Activated naive CD4-positive, alpha-beta T cell treated with anti-CD3 and anti-CD28 coated beads, Interleukin-2, amount 10 ng/mL, durations not matched to agents 7 days and 5 days (primary cell): Measurements from ENCODE around the gene CEP57L1.
A peak's percentile ranks its signal among the peaks of the same experiment; 100 is the strongest.
"Not testable (repeated sequence)": the region's sequence is repeated elsewhere in the genome, so short reads cannot be mapped to it uniquely, and the experiment has no call there.

Source experiments
- CTCF ChIA-PET: fragments of 350-600 bp; sonication (Branson Sonifier 250); formaldehyde crosslinking; loops from one replicate; lab custom pipeline; 2021; ENCODE audit warnings: antibody characterized with exemption; lab: Charles Lee
- DNase-seq: peaks from one replicate; pipeline ENCODE4 v3.0.0-alpha.2; 2020
- H3K27ac Mint-ChIP-seq: one replicate; pipeline ENCODE4 v1.8.0; 2021; ENCODE audit warnings: mild to moderate bottlenecking, moderate library complexity, mixed read lengths
- H3K27me3 Mint-ChIP-seq: one replicate; pipeline ENCODE4 v1.8.0; 2021; ENCODE audit warnings: mild to moderate bottlenecking, mixed read lengths
- H3K36me3 Mint-ChIP-seq: one replicate; pipeline ENCODE4 v1.8.0; 2021; ENCODE audit warnings: mixed read lengths
- H3K4me1 Mint-ChIP-seq: one replicate; pipeline ENCODE4 v1.8.0; 2021; ENCODE audit warnings: mixed read lengths
- H3K4me3 Mint-ChIP-seq: one replicate; pipeline ENCODE4 v1.8.0; 2021; ENCODE audit warnings: mild to moderate bottlenecking, moderate library complexity, mixed read lengths
- H3K9me3 Mint-ChIP-seq: one replicate; pipeline ENCODE4 v1.8.0; 2021; ENCODE audit warnings: mixed read lengths

The CEP57L1 gene

GRCh38 chr6:109083657-109084056 is 11.7 kb upstream of the CEP57L1 start:
- no peaks in the 10 kb centered on the region for H3K9me3 Mint-ChIP-seq
- no peak for DNase-seq
- H3K4me3 Mint-ChIP-seq: no peak overlapping the region
- CTCF ChIA-PET: no interaction called here
- H3K36me3 Mint-ChIP-seq: no peaks in the 10 kb centered on the region
- H3K4me1 Mint-ChIP-seq: no peaks in the 10 kb centered on the region
- H3K27ac Mint-ChIP-seq: no peak overlapping the region
- no peaks in the 10 kb centered on the region for H3K27me3 Mint-ChIP-seq

GRCh38 chr6:109084146-109084545 is 11.2 kb upstream of the CEP57L1 start:
- H3K27me3 Mint-ChIP-seq, H3K4me1 Mint-ChIP-seq, H3K9me3 Mint-ChIP-seq, H3K27ac Mint-ChIP-seq, CTCF ChIA-PET, DNase-seq, H3K36me3 Mint-ChIP-seq, H3K4me3 Mint-ChIP-seq: not testable (repeated sequence)

GRCh38 chr6:109087661-109088264 is 7.5 kb upstream of the CEP57L1 start:
- Mint-ChIP-seq H3K4me3 (no peak overlapping the region), H3K27ac (no peak overlapping the region), H3K9me3 (no peaks in the 10 kb centered on the region), H3K27me3 (no peaks in the 10 kb centered on the region), H3K36me3 (no peaks in the 10 kb centered on the region), H3K4me1 (peaks cover 18% of the 10 kb centered on the region)
- CTCF ChIA-PET: no interaction called here
- no peak for DNase-seq

GRCh38 chr6:109088995-109089394 is 6.3 kb upstream of the CEP57L1 start:
- no peaks in the 10 kb centered on the region for H3K9me3 Mint-ChIP-seq
- no peak overlapping the region for H3K4me3 Mint-ChIP-seq
- H3K27ac Mint-ChIP-seq: no peak overlapping the region
- no peak for DNase-seq
- no peaks in the 10 kb centered on the region for H3K36me3 Mint-ChIP-seq
- H3K27me3 Mint-ChIP-seq: no peaks in the 10 kb centered on the region
- H3K4me1 Mint-ChIP-seq: peaks cover 28% of the 10 kb centered on the region
- CTCF ChIA-PET: interaction anchor here (0.7 kb wide), 1 partner anchor 14 kb away, joined by 3 read pairs; no protein-coding TSS in a partner anchor

GRCh38 chr6:109091314-109092024 is 3.8 kb upstream of the CEP57L1 start:
- CTCF ChIA-PET: interaction anchor here (0.7 to 1.4 kb wide), 2 partner anchors 61 to 549 kb away, joined by 3 to 4 read pairs; no protein-coding TSS in a partner anchor
- peaks cover 38% of the 10 kb centered on the region for H3K4me1 Mint-ChIP-seq
- peaks cover 5% of the 10 kb centered on the region for H3K27me3 Mint-ChIP-seq
- no peak for DNase-seq
- peaks cover 3% of the 10 kb centered on the region for H3K36me3 Mint-ChIP-seq
- H3K4me3 Mint-ChIP-seq: peak overlapping the region; percentile 24
- no peaks in the 10 kb centered on the region for H3K9me3 Mint-ChIP-seq
- H3K27ac Mint-ChIP-seq: no peak overlapping the region

GRCh38 chr6:109092074-109092473 is 3.2 kb upstream of the CEP57L1 start:
- H3K4me1 Mint-ChIP-seq: peaks cover 43% of the 10 kb centered on the region
- H3K27me3 Mint-ChIP-seq: peaks cover 5% of the 10 kb centered on the region
- DNase-seq: no peak
- H3K36me3 Mint-ChIP-seq: peaks cover 4% of the 10 kb centered on the region
- no peak overlapping the region for H3K27ac Mint-ChIP-seq
- no peaks in the 10 kb centered on the region for H3K9me3 Mint-ChIP-seq
- peak overlapping the region; percentile 24 for H3K4me3 Mint-ChIP-seq
- CTCF ChIA-PET: interaction anchor here (0.7 to 1.4 kb wide), 2 partner anchors 62 to 550 kb away, joined by 3 to 4 read pairs; no protein-coding TSS in a partner anchor

DNA sequence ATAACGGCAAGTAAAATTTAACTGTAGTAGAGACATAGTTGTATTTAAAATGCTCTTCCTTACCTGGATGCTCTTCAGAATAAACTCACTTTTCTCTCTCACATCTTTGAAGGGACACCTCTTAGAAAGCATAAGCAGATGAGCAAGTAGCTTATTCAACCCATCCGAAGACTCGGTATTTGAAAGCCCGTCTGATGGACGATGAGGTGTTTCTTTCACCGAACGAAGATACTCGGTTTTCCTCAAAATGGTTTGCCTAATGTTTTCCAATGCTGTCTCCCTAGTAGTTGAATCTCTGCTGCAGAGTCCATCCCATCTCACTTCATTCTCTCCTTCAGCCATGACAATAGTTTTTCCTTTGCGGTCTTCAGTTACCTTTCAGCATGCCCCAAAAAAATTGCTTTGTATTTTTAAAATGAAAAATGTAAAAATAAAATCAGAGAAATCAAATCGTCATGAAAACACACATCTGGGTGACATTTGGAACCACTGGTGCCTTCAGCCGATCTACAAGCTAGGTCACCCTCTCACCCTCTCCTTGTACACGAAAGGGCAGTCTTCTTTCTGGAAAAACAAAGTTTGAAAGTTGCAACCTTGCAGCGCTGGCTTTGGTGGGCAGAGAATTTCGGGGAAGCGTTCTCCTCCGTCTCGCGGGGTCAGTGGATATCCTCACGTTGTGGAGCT is 1.4 kb upstream of the CEP57L1 start:
- peaks cover 11% of the 10 kb centered on the region for H3K36me3 Mint-ChIP-seq
- peak overlapping the region; percentile 93 for H3K27ac Mint-ChIP-seq
- H3K4me3 Mint-ChIP-seq: peak overlapping the region; percentile 92
- CTCF ChIA-PET: interaction anchor here (1.0 to 1.5 kb wide), 4 partner anchors 20 to 552 kb away, joined by 3 to 6 read pairs (median 5); partner anchors contain the start of gene CD164
- no peaks in the 10 kb centered on the region for H3K9me3 Mint-ChIP-seq
- peaks cover 52% of the 10 kb centered on the region for H3K4me1 Mint-ChIP-seq
- no peak for DNase-seq
- H3K27me3 Mint-ChIP-seq: peaks cover 5% of the 10 kb centered on the region

DNA sequence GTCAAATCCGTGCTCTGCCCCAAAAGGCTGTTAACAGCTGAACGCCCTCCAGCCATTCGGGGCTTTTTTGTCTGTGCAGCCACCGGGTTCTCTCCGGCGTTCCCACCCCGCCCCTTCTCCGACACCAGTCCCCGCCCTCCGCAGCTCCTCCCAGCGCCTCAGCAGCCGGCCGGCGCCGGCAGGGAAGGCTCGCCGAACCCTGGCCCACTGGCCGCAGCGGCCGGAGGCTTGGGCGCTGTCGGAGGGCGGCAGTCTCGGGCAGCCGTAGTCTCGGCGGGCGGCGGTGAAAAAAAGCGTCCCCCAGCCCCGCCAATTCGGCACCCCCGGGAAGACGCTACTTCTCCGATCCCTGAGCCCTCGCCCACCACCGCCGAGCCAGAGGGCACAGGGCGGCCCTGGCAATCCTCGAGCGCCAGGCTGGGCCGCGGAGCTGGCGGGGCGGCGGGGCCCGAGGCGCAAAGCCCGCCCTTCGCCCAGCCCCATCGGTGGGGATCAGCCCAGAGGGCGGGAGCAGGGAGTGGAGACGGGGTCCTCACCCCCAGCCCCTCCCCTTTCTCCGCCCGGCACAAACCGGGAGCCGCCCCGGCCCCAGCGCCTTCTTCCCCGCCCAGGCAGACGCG is 781 bp upstream of the CEP57L1 start, which contains the start of gene SESN1:
Gene SESN1 (minus strand): TSS at position 431 of the 620 bp plus-strand sequence. CDS start 773 bp downstream, outside the sequence.
- Mint-ChIP-seq H3K36me3 (peaks cover 15% of the 10 kb centered on the region), H3K27ac (peak within 1 kb of the TSS; percentile 99), H3K9me3 (no peaks in the 10 kb centered on the region), H3K4me3 (peak within 1 kb of the TSS; percentile 92), H3K27me3 (peaks cover 5% of the 10 kb centered on the region), H3K4me1 (peaks cover 56% of the 10 kb centered on the region)
- DNase-seq: peak; percentile 91
- CTCF ChIA-PET: interaction anchor here (0.8 to 1.5 kb wide), 5 partner anchors 21 to 552 kb away, joined by 3 to 6 read pairs (median 4); partner anchors contain the start of gene CD164

DNA sequence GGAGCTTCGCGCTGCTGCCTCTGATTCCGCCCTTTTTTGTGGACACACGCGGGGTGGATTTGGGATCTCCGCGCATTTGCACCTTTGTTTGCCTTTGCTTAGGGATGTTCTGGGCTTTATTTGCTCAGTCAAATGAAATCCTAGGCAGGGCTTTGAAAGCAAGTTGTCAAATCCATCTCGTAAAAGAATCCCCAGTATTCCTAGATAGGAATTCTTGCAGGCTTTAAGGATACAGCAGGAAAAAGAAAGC is 453 bp downstream of the CEP57L1 start:
- H3K36me3 Mint-ChIP-seq: peaks cover 19% of the 10 kb centered on the region
- H3K4me1 Mint-ChIP-seq: peaks cover 59% of the 10 kb centered on the region
- H3K27me3 Mint-ChIP-seq: peaks cover 5% of the 10 kb centered on the region
- peak overlapping the region; percentile 92 for H3K4me3 Mint-ChIP-seq
- CTCF ChIA-PET: interaction anchor here (0.6 kb wide), 1 partner anchor 379 kb away, joined by 3 read pairs; no protein-coding TSS in a partner anchor
- DNase-seq: no peak
- H3K27ac Mint-ChIP-seq: peak overlapping the region; percentile 99
- H3K9me3 Mint-ChIP-seq: no peaks in the 10 kb centered on the region

GRCh38 chr6:109096208-109096607 is 901 bp downstream of the CEP57L1 start:
- DNase-seq: no peak
- peaks cover 5% of the 10 kb centered on the region for H3K27me3 Mint-ChIP-seq
- H3K27ac Mint-ChIP-seq: peak overlapping the region; percentile 99
- CTCF ChIA-PET: interaction anchor here (0.6 kb wide), 1 partner anchor 378 kb away, joined by 3 read pairs; no protein-coding TSS in a partner anchor
- H3K4me3 Mint-ChIP-seq: peak overlapping the region; percentile 92
- peaks cover 21% of the 10 kb centered on the region for H3K36me3 Mint-ChIP-seq
- peaks cover 57% of the 10 kb centered on the region for H3K4me1 Mint-ChIP-seq
- no peaks in the 10 kb centered on the region for H3K9me3 Mint-ChIP-seq

GRCh38 chr6:109097661-109098060 is 2.4 kb downstream of the CEP57L1 start:
- Mint-ChIP-seq H3K4me1 (peaks cover 43% of the 10 kb centered on the region), H3K36me3 (peaks cover 23% of the 10 kb centered on the region), H3K4me3 (no peak overlapping the region), H3K27me3 (peaks cover 5% of the 10 kb centered on the region), H3K9me3 (no peaks in the 10 kb centered on the region), H3K27ac (no peak overlapping the region)
- DNase-seq: no peak
- CTCF ChIA-PET: no interaction called here

- H3K27me3 Mint-ChIP-seq: no peaks in the 10 kb centered on the region
- peaks cover 19% of the 10 kb centered on the region for H3K36me3 Mint-ChIP-seq
- CTCF ChIA-PET: no interaction called here
- DNase-seq: no peak
- H3K27ac Mint-ChIP-seq: no peak overlapping the region
- H3K4me3 Mint-ChIP-seq: no peak overlapping the region
- H3K9me3 Mint-ChIP-seq: no peaks in the 10 kb centered on the region
- peaks cover 11% of the 10 kb centered on the region for H3K4me1 Mint-ChIP-seq
Observed at GRCh38 chr6:109102762-109103161, 7.5 kb downstream of the CEP57L1 start.

DNA sequence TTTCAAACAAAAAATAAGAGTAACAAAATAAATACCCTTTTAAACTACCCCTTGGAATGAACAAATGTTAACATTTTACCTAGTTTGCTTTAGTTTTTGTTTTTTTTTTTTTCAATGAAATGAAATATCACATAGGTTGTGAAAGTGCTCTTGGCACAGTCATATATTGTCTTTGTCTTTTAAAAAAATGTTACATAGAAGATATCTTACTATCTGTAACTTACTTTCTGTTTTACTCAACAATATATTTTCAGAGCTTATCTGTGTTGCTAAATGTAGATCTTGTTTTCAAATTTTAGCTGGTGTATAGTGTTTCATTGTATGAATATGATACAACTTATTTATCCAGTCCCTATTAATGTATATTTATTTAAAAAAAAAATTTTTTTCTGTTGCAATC is 8.6 kb downstream of the CEP57L1 start:
- H3K27me3 Mint-ChIP-seq: no peaks in the 10 kb centered on the region
- CTCF ChIA-PET: no interaction called here

GRCh38 chr6:109104512-109104911 is 9.2 kb downstream of the CEP57L1 start:
- no peak for DNase-seq
- no peak overlapping the region for H3K27ac Mint-ChIP-seq
- H3K36me3 Mint-ChIP-seq: peaks cover 15% of the 10 kb centered on the region
- CTCF ChIA-PET: no interaction called here
- H3K27me3 Mint-ChIP-seq: no peaks in the 10 kb centered on the region
- H3K4me3 Mint-ChIP-seq: no peak overlapping the region
- peaks cover 3% of the 10 kb centered on the region for H3K4me1 Mint-ChIP-seq
- no peaks in the 10 kb centered on the region for H3K9me3 Mint-ChIP-seq

More for the DNA sequence above, 8.6 kb downstream of the CEP57L1 start:
- H3K36me3 Mint-ChIP-seq: peaks cover 18% of the 10 kb centered on the region
- H3K27ac Mint-ChIP-seq: no peak overlapping the region
- peaks cover 6% of the 10 kb centered on the region for H3K4me1 Mint-ChIP-seq
- H3K9me3 Mint-ChIP-seq: no peaks in the 10 kb centered on the region
- H3K4me3 Mint-ChIP-seq: no peak overlapping the region
- DNase-seq: no peak
